Measurements from ENCODE around the gene CBFA2T2.
"Not testable (repeated sequence)": the region's sequence is repeated elsewhere in the genome, so short reads cannot be mapped to it uniquely, and the experiment has no call there.

The CBFA2T2 gene

DNA sequence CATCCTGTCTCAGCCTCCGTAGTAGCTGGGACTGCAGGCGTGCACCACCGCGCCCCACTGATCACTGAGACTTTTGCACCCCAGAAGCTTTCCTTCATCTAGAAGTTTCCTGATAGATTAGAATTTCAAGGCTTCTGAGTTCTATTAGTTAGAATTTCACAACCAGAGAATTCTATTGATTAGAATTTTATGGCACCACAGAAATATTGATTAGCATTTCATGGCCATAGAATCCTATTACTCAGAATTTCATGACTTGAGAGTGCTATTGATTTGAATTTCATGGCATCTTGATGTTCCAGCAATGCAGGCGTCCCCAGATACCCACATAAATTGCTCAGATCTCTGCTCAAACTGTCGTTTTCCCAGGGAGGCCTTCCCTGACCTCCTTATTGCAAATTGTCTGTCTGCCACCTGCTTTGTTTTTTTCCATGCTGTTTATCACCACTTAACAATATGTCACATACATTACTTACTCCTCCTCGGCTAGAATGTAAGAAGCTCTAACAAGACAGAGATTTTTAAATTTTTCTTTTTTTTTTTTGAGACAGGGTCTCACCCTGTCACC lies 16.9 kb upstream of the CBFA2T2 start:
- DNase-seq: no peak

DNA sequence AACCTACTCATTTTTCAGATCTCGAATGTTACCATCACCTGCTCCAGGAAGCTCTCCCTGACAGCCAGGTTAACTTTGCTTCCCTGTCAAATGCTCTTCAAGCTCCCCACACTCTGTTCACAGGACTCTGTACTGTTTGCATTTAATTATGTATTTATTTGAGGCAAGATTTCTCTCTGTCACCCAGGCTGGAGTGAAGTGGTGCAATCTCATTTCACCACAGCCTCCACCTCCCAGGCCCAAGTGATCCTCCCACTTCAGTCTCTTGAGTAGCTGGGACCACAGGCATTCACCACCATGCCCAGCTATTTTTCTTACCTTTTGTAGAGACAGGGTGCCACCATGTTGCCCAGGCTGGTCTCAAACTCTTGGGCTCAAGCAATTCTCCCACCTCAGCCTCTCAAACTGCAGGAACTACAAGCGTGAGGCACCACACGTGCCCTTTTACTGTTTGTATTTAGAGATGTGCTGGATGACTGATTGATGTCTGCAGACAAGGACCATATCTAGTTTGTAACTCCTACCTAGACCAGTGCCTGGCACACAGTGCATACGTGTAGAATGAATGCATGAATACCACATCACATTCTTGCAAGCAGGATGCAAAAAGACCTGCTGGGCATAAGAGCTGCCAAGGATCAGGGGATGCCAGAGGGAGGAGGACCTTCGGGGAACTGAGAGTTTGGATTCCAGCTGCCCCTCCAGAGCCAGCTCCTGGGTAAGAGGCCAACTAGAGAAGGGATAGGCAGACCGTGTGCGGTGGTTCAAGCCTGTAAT lies 15.6 kb upstream of the CBFA2T2 start:
- DNase-seq: no peak

DNA sequence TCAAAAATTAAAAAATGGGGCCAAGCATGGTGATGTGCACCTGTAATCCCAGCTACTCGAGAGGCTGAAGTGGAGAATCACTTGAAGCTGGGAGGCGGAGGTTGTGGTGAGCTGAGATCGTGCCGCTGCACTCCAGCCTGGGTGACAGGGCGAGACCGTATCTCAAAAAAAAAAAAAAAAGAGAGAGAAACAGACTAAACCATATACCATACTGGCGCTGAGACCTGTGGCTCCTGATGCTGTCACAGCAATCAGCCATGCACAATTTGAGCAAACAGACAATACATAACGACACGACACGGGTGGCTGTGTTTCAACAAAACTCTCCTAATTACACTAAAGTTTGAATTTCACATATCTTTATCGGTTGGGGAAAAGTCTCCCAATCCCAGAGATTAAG lies 14.9 kb upstream of the CBFA2T2 start:
- no peak for DNase-seq

DNA sequence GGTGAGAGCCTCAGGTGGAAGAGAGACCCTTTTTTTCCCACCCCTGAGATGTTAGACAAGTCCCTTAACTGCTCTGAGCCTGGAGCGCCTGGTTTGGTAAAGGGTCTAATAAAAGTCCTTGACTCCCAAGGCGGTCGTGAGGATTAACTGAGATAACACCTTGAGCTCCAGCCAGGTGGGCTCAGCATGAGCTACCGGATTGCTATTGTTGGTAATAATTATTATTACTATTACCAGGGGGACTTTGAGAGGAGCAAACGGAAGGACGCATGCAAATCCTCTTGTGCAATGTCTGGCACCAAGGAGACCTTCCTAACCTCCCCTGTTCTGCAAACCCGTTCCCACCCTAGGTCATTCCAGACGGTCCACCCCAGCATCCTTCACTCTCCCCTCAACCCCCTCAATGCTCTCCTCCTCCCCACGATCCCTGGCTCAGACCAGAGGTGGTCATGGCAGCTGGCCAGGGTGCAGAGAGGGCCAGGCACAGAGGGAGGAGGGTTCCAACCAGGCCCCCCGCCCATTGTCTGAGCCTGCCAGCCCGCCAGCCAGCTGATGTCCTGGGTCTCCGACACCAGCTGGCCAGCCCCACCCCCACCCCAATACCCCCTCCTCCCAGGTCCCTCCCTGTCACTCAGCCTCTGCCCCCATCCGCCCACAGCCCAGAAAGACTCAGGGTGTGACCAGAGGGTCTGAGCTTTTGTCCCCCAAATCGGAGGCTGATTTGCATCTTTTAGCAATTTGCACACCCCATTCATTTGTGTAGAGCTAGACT lies 14.3 kb upstream of the CBFA2T2 start:
- DNase-seq: no peak

DNA sequence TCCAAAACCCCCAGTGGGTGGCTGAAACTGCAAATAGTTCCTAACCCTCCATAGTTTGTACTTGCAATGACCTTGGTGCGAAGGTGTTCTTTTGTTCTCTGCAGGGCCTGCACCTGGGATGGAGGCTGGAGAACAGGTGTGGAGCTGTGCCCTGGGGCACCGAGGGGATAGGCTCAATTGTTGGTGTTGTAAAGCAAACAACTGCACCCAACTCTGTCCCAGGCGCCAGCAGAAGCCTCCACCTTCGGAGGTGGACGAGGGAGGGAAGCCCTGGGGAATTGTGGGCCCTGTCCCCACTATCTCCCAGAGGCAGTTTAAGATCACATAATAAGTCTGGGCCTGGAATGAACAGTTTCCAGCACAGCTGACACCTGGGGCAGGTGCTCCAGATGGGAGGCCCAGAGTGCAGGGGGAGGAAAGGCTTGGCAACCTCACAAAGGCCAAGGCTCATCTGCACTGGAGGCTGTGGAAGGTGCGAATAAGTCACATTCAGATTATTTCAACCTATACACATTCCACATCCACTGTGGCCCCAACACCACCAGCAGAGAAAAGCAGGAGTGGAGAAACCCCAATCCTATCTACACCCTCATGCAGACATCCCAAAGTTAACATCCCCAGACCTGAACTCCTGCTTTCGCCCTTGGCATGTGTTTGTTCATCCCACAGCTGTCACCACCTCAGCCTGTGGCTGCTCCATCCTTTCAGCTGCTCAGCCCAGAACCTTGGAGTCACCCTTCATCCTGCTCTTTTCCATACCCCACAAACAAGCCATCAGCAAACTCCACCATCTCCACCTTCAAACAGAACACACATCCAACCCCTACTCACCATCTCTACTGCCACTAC lies 12.3 kb upstream of the CBFA2T2 start:
- no peak for DNase-seq

DNA sequence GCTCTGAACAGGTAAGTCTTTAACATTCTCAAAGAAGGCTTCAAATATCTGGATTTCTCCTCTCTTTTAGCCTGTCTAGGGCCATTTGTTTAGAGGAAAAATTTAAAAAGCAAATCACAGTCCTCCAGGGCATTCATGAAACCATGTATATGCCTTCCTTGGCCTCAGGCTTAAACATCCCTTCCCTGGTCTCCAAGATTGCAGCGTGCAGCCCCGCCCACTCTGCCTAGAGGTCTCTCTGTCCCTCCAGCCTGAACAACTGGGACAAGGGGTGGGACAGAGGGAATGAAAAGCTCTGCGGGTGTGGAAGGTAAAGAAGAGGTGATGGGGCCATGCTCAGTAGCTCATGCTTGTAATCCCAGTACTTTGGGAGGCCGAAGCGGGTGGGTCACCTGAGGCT lies 9.8 kb upstream of the CBFA2T2 start:
- no peak for DNase-seq

DNA sequence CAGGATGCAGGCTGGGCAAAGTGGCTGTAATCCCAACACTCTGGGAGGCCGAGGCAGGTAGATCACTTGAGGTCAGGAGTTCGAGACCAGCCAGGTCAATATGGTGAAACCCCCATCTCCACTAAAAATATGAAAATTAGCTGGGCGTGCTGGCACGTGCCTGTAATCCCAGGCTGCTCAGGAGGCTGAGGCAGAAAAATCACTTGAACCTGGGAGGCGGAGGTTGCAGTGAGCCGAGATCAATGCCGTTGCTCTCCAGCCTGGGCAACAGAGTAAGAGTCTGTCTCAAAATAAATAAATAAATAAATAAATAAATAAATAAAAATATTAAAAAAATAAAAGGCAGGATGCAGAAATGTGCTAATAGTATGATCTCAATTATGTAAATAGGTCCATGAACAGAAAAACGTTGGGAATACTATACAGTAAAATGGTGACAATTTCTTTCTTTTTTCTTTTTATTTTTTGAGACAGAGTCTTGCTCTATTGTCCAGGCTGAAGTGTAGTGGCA lies 8.4 kb upstream of the CBFA2T2 start:
- no peak for DNase-seq

DNA sequence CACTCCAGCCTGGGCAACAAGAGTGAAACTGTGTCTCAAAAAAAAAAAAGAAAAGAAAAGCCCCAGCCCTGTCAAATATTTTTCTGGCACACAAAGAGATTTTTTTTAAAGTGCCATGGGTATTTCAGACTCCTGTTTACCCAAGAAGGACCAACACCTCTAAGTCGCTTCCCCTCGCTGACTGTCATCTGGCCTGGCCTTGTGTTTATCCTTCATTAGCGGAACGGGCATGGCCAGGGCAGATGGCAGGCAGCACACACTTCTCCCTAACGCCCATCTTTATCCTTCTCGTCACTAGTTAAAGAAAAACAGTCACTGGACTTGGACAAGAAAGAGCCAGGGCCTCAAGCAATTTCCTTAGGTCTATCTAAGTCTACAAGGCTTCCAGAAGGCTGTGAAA lies 7.3 kb upstream of the CBFA2T2 start:
- DNase-seq: no peak

DNA sequence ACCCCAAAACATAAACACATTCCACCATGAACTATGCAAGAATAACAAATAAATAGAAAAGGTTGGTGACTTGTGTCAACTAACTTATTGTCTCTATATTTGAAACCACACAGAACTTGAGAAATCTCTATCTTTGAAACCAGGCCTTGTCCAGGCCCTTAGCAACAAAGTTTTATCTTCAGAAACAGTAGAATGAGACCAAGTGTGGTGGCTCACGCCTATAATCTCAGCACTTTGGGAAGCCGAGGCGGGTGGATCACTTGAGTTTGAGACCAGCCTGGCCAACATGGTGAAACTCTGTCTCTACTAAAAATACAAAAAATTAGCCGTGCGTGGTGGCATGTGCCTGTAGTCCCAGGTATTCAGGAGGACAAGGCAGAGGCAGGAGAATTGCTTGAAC lies 6.7 kb upstream of the CBFA2T2 start:
- not testable (repeated sequence) for DNase-seq

DNA sequence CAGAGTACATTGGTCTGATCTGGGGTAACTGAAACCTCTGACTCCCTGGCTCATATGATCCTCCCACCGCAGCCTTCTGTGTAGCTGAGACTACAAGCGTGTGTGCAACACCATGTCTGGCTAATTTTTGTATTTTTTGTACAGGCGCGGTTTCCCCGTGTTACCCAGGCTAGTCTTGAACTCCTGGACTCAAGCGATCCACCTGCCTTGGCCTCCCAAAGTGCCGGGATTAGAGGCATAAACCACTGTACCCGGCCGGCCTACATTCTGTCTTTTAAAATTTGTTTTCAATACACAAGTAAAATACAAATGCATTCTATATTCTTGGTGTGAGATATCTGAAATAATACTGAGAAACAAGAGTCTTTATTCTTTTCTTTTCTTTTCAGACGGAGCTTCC lies 1.7 kb upstream of the CBFA2T2 start:
- no peak for DNase-seq

DNA sequence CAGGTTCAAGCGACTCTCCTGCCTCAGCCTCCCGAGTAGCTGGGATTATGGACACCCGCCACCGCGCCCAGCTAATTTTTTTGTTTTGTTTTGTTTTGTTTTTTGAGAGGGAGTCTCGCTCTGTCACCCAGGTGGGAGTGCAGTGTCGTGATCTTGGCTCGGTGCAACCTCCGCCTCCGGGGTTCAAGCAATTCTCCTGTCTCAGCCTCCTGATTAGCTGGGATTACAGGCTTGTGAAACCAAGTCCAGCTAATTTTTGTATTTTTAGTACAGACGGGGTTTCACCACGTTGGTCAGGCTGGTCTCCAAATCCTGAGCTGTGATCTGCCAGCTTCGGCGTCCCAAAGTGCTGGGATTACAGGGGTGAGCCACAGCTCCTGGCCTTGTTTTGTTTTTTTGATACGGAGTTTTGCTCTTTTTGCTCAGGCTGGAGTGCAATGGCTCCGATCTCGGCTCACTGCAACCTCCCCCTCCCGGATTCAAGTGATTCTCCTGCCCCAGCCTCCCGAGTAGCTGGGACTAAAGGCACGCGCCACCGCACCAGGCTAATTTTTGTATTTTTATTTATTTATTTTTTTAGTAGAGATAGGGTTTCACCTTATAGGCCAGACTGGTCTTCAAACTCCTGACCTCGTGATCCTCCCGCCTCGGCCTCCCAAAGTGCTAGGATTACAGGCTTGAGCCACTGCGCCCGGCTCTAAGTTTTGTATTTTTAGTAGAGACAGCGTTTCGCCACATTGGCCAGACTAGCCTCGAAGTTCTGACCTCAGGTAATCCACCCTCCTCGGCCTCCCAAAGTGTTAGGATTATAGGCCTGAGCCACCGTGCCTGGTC lies 1.0 kb upstream of the CBFA2T2 start:
- DNase-seq: peak in 1 of 2 experiments; percentile 19

DNA sequence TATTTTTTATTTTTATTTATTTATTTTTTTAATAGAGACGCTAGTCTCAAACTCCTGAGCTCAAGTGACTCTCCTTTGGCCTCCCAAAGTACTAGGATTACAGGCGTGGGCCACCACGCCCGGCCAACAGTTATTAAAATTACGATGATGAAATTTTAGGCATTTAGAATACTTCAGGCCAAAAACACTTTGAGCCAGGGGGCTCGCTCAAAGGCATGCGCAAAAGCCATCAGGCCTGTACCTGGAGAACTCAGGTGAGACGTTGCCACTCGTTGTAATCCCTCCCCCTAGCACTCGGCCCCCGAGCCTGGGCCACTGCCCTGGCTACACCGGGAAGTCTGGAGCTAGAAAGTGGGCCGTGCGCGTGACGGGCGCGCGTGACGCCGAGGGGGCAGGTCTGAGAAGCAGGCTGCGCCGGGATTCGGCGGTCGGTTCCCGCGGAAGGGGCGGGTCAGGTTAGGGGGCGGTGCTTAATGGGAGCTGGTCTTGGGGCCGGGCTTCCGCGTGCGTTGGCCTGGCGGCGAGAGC lies 337 bp upstream of the CBFA2T2 start:
- DNase-seq: peak; percentile 99 to 100

DNA sequence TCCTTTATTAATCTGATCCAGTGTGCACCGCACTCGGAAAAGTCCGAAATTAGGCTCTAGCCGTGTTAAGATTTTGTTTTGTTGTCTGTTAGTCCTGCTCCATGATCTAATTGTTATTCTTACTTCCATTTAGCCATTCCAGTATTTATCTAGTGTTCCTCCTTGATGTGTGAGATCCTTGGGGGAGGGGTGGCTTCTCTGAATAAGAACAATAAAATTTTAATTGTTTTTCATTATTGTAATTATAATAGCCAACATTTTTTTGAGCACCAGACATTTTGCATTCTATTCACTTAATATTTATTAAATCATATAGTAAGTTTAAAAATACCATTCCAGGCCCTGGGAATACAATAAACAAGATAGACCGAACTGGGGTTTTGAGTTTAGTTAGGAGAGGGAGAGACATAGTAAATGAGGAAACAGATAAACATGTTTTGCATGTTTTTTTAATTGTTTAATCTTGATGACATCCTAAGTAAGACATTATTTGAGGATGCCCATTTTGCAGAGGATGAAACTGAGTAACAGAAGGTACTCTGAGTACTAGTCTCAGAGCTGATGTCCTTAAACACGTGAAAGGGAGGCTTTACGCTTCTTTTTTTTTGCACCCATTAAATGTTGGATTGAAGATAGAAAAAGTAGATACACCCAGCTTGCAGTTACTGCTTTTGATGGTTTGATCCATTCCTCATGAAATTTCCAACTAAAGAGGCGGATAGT lies 1.2 kb downstream of the CBFA2T2 start:
- no peak for DNase-seq

DNA sequence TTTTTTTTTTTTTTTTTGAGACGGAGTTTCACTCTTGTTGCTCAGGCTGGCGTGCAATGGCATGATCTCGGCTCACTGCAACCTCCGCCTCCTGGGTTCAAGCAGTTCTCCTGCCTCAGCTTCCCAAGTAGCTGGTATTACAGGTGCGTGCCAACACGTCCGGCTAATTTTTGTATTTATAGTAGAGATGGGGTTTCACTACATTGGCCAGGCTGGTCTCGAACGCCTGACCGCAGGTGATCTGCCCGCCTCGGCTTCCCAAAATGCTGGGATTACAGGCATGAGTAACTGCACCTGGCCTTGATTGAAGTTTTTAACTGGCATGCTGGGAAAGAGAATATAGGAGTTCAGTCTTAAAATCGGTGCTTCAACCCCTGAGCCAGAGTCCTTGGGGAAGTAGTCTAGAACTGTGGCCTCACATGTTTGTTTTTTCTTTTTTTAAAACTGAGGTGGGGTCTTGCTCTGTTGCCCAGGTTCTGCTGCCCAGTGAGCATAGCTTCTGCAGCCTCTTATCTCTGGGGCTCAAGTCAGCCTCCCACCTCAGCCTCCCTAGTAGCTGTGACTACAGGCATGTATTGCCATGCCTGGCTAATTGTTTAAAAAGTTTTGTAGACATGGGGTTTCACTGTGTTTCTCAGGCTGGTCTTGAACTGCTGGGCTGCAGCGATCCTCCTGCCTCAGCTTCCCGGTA lies 3.3 kb downstream of the CBFA2T2 start:
- DNase-seq: no peak

DNA sequence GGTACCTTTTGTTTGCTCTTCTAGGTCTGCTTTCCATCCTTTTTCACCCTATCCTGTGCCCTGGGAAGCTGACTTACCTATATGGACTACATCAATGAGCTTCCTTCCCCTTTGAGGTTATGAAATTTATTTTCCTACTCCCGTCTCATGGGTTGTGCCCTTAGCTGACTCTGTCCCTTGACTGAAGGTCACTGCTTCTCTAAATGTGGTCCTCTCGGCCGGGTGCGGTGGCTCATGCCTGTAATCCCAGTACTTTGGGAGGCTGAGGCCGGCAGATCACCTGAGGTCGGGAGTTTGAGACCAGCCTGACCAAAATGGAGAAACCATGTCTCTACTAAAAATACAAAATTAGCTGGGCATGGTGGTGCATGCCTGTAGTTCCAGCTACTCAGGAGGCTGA lies 6.9 kb downstream of the CBFA2T2 start:
- DNase-seq: not testable (repeated sequence)

DNA sequence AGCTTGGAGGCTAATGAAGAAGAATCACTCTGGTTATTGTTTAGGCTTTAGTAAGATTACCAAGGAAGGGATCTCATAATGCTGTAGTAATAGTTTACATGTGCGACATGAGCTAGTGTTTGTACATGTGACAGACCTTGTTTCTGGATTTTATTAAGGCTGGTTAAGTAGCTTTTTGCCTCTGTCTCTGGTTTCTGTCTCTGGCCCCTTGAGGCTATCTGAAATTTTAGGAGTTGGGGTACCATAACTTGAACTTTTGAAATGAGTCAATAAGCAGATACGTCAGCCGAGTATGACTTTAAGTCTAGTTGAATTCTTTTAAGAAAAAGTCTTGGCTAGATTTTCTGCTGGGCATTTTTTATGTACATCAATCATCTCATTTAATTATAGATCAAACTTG lies 9.5 kb downstream of the CBFA2T2 start:
- no peak for DNase-seq

DNA sequence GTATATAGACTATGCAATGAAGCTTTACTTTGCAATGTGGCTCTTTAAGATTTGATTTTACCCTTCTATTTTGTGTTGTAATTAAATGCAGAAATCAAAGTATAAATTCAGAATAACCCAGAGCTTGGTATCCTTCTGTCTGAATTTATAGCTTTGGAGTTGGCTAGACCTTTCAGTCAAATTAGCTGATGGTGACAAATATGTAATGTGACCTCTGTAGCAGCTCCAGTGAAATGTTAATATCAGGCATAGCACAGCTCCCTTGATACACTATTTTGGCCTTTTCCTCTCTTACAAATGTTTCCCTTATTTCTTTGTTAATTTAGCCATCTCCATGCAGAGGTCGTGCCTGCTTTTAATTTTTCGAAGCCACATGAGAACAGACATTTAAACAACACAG lies 11.1 kb downstream of the CBFA2T2 start:
- no peak for DNase-seq

DNA sequence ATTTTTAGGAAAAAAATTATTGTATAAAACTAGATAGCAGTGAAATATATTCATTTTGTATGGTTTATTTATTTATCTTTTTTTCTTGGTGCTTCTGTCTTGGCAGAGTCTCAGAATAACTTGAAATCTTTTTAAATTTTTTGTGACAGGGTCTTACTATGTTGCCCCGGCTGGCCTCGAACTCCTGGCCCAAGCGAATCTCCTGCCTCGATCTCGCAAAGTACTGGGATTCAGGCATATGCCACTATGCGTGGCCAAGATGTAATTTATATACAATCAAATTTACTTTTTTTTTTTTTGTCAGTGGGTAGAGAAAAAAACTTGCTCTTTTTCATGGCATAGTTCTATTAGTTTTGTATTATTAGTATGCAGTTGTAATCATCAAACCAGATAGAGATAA lies 13.7 kb downstream of the CBFA2T2 start:
- no peak for DNase-seq

DNA sequence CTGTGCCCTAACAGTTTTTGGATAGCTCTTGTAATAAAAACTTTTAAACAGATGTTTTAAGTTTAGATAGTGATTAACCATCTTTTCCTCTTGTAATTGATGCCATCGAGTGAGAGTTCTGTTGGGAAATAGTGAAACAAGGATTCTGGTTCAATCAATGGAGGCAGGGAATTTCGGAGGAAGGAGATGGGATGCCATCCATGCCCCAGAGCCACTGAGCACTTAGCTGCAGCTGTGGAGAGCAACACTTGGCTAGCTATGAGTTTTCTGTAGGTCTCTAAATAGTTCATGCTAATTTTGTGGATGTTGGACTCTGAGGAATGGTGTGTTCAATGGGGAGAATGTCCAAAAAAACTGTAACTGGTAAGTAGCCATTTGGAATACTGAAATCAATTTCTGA lies 16.7 kb downstream of the CBFA2T2 start:
- DNase-seq: no peak

DNA sequence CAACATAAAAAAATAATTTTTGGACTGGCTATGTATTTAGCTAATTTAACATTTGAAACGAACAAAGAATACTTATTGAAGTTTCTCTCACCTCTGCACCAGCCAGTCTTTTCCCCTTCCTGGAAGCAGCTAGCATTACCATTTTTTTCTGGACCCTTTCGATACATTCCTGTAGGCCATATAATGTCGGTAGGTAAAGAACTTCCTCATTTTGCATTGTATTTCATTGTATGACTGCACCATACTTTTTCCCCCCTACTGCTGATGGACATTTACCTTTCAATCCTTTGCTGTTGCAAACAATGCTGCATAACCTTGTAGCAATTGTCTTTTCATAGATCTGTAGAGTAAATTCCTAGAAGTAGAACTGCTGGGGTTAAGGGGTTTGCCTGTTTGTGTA lies 17.6 kb downstream of the CBFA2T2 start:
- no peak for DNase-seq
